Body of pancreas (tissue), 4 donors: ENCODE results near the gene RIMBP3B.
"Not testable (repeated sequence)": the region's sequence is repeated elsewhere in the genome, so short reads cannot be mapped to it uniquely, and the experiment has no call there.

Experiments used
- CTCF ChIP-seq, 7 experiments: fragments of 450-650 bp in 4 of 7; fragments of 200-600 bp in 3 of 7; sonication (generic) in 3 of 7; IDR thresholded peaks; one replicate each; pipeline ENCODE4 v1.5.1; 2016 to 2019; ENCODE audit warnings: antibody characterized with exemption in 7 of 7
- POLR2A ChIP-seq, 3 donors: fragments of 450-650 bp; IDR thresholded peaks; one replicate each; pipeline ENCODE4 v1.6.1; 2016; ENCODE audit warnings: antibody characterized with exemption in 3 of 3, mild to moderate bottlenecking in 2 of 3

- TF ChIP-seq CTCF, POLR2A (IDR thresholded peaks at IDR 0.05): not testable (repeated sequence)
Observed at GRCh38 chr22:21384468-21385357, 1.2 kb downstream of the RIMBP3B start.
